Stimulated activated CD8-positive, alpha-beta memory T cell treated with anti-CD3 and anti-CD28 coated beads, Interleukin-4, amount 100 ng/mL, for 4 hours (primary cell): ENCODE data around the gene GNPTAB.
A peak's percentile ranks its signal among the peaks of the same experiment; 100 is the strongest.
"Not testable (repeated sequence)": the region's sequence is repeated elsewhere in the genome, so short reads cannot be mapped to it uniquely, and the experiment has no call there.

Source experiments
- DNase-seq, 2 donors: peaks; one replicate each; pipeline ENCODE4 v3.0.0-alpha.2; 2020; ENCODE audit warnings: low read depth in 2 of 2, low spot score in 1 of 2

The GNPTAB gene

GRCh38 chr12:101830367-101831325, at the start of gene GNPTAB:
GNPTAB (minus strand) TSS chr12:101830959; CDS start chr12:101830675, 284 bp downstream.
- DNase-seq: peak; percentile 87 to 92

DNA sequence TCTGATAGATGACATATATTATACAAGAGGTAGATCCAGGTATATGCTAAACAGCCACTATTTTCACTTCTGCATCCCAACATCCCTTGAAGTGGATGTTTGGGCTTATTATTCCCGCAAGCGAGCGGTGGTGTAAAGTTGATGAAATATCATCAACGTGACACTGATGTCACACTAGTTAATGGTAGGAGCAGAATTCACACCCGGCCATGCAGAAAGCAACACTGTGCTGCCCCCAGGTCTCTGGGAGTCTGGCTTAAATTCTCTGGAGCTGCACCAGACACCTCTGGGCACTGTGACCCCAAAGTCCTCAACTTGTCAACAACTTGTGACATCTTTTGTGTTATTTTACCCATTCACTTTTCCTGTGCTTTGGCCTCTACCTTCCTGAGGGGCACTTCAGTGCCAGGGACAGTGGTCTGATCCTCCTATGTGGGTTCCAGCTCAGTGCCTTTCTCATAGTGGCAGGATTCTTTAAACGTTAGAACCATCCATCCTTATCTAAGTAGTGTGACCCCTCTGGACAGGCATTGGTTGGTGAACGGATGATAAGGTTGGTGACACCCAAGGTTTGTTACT, 47.6 kb upstream of the GNPTAB start:
- DNase-seq: no peak

DNA sequence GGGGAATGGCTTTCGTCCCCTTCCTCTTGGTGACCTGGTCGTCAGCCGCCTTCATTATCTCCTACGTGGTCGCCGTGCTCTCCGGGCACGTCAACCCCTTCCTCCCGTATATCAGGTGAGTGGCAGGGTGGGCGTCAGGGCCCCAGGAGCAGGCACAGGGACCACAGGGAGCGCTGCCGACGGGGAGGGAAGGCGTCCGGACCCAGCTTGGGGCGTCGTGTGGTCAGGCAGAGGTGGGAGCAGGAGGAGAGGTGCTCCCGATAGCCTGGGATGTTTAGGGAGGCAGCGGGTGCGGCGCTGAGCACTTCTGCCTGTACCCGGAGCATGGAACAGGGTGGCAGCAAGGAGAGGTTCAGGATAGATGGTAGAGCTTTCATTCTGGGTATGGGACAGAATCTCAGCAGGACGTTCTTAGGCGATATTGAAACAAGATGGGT, 47.1 kb upstream of the GNPTAB start:
- DNase-seq: no peak

- DNase-seq: peak; percentile 42 to 65
Measured at GRCh38 chr12:101876861-101877805, 46.4 kb upstream of the GNPTAB start, which contains the start of gene DRAM1. DRAM1 (plus strand) TSS chr12:101877580; CDS start chr12:101877790, 210 bp downstream.

GRCh38 chr12:101876322-101876860, 45.6 kb upstream of the GNPTAB start:
- no peak for DNase-seq

DNA sequence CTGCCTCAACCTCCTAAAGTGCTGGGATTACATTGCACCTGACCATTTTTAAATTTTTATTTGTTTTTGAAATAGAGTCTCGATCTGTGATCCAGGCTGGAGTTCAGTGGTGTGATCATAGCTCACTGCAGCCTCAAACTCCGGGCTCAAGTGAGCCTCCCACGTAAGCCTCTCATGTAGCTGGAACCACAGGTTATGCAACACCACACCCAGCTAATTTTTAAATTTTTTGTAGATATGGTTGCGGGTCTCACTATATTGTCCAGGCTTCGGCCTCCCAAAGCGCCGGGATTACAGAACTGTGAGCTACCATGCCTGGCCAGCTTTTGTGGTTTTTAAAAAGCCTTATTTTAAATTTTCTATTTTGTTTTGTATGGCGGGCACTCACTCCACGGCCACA, 44.4 kb upstream of the GNPTAB start:
- DNase-seq: no peak

DNA sequence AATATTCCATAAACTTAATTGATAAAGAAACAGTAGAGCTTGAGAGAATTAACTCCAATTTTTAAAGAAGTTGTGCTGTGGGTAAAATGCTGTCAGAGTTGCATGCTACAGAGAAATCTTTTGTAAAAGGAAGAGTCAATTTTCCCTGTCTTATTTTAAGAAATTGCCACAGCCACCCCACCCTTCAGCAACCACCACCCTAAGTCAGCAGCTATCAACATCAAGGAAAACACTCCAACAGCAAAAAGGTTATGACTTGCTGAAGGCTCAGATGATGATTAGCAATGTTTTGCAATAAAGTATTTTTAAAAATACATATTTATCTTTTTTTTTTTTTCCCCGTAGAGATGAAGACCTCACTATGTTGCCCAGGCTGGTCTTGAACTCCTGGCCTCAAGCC, 40.2 kb upstream of the GNPTAB start:
- DNase-seq: no peak

GRCh38 chr12:101867619-101868018, 36.9 kb upstream of the GNPTAB start:
- not testable (repeated sequence) for DNase-seq

GRCh38 chr12:101866615-101867373, 36.0 kb upstream of the GNPTAB start:
- no peak for DNase-seq

DNA sequence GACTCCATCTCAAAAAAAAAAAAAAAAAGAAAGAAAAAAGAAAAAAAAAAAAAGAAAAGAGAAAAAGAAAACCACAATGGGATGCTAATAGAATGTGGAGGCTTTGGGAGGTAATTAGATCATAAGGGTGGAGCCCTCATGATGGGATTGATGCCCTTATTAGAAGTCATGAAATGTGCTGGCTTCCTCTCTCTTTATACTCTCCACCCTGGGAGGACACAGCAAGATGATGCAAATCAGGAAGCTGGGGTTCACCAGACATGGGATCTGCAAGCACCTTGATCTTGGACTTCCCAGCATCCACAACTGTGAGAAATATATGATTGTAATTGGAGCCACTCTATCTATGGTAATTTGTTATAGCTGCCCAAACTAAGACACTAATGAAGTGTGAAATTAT, 33.2 kb upstream of the GNPTAB start:
- no peak for DNase-seq

GRCh38 chr12:101862245-101862644, 31.5 kb upstream of the GNPTAB start:
- DNase-seq: no peak

DNA sequence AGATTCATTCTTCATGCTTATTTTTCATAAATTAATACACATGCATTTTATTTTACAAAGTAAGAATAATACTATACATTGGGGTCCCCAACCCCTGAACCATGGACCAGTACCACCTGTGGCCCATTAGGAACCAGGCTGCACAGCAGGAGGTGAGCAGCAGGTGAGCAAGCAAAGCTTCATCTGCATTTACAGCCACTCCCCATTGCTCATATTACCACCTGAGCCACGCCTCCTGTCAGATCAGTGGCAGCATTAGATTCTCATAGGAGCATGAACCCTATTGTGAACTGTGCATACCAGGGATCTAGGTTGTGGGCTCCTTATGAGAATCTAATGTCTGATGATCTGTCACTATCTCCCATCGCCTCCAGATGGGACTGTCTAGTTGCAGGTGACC, 30.9 kb upstream of the GNPTAB start:
- not testable (repeated sequence) for DNase-seq

GRCh38 chr12:101859664-101860607, 29.2 kb upstream of the GNPTAB start:
- DNase-seq: no peak

GRCh38 chr12:101858361-101858760, 27.6 kb upstream of the GNPTAB start:
- DNase-seq: no peak

GRCh38 chr12:101857043-101857558, 26.3 kb upstream of the GNPTAB start:
- no peak for DNase-seq

GRCh38 chr12:101856614-101857013, 25.9 kb upstream of the GNPTAB start:
- not testable (repeated sequence) for DNase-seq

- DNase-seq: no peak
Measured at GRCh38 chr12:101855976-101856375, 25.2 kb upstream of the GNPTAB start.

- no peak for DNase-seq
Measured at GRCh38 chr12:101855364-101855884, 24.7 kb upstream of the GNPTAB start.
